B cell (primary cell): Measurements from ENCODE around the gene TTC22.

Source experiments
- CTCF ChIP-seq: fragments of 200-600 bp; IDR thresholded peaks from one replicate; pipeline ENCODE4 v1.8.0; 2022; ENCODE audit warnings: antibody characterized with exemption, mild to moderate bottlenecking
- EZH2 ChIP-seq: IDR thresholded peaks from 2 replicates; pipeline ENCODE4 v1.6.1; 2012; ENCODE audit warnings: borderline replicate concordance, low read depth, mild to moderate bottlenecking, moderate library complexity, low read length; ENCODE audit not compliant: insufficient read depth, poor library complexity, severe bottlenecking

DNA sequence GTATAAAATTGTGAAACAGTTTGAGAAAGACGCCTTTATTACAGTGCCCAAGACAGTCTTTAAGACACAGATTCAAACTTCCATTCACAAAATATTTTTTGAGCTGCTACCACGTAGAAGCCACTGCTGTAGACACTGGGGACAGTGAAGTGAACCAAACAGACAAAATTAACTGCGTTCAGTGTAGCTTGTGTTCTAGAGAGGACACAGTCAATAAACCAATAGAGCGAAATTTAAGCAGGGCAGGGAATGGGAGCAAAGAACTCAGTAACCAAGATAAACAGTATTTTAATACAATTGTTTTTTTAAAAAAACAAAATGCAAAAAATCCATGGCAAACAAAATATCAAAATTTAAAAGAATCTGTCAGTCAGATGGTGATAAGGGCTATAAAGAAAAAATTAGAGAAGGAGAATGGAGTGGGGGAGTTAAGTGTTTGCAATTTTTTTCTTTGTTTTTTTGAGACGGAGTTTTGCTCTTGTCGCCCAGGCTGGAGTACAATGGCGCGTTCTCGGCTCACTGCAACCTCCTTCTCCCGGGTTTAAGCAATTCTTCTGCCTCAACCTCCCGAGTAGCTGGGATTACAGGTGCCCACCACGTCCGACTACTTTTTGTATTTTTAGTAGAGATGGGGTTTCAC is 36.1 kb downstream of the TTC22 start:
- TF ChIP-seq EZH2 (no peak), CTCF (no peak)
